ENCODE data around the gene RASSF1. TPM values are rescaled to one million over a fixed set of nuclear protein-coding genes. Genes with fewer than 3 reads are reported as not detected.

Gene RASSF1
- total RNA-seq, 1 donor from 2014 or later = 13.8 TPM

- DNase-seq (ENCODE audit: extremely low spot score, unreplicated experiment) = no peak
- TF ChIP-seq CTCF (conservative IDR thresholded peaks at IDR 0.05) = no peak
- Mint-ChIP-seq H3K4me1 (ENCODE audit: unreplicated experiment) (peaks cover 25% of the 10 kb centered on the region), H3K36me3 (no peaks in the 10 kb centered on the region), H3K27me3 (no peaks in the 10 kb centered on the region), H3K4me3 (peak overlapping the region; percentile 50), H3K9me3 (no peaks in the 10 kb centered on the region), H3K27ac (no peak overlapping the region)
These were observed 44.8 kb downstream of the RASSF1 start for GRCh38 chr3:50295553-50296431.

- no peak for DNase-seq (ENCODE audit: extremely low spot score, unreplicated experiment)
- no peak for TF ChIP-seq CTCF (conservative IDR thresholded peaks at IDR 0.05)
- no peaks in the 10 kb centered on the region for H3K27me3 Mint-ChIP-seq
- peak overlapping the region; percentile 23 for H3K27ac Mint-ChIP-seq
- H3K4me3 Mint-ChIP-seq = no peak overlapping the region
- H3K4me1 Mint-ChIP-seq (ENCODE audit: unreplicated experiment) = peaks cover 18% of the 10 kb centered on the region
- H3K36me3 Mint-ChIP-seq = no peaks in the 10 kb centered on the region
- H3K9me3 Mint-ChIP-seq = no peaks in the 10 kb centered on the region
These were observed 45.9 kb downstream of the RASSF1 start for GRCh38 chr3:50294492-50295403.

GRCh38 chr3:50294089-50294488, 46.5 kb downstream of the RASSF1 start:
- peaks cover 15% of the 10 kb centered on the region for H3K4me1 Mint-ChIP-seq (ENCODE audit: unreplicated experiment)
- no peaks in the 10 kb centered on the region for H3K36me3 Mint-ChIP-seq
- no peak for TF ChIP-seq CTCF (conservative IDR thresholded peaks at IDR 0.05)
- no peak for DNase-seq (ENCODE audit: extremely low spot score, unreplicated experiment)
- H3K9me3 Mint-ChIP-seq = no peaks in the 10 kb centered on the region
- no peak overlapping the region for H3K4me3 Mint-ChIP-seq
- no peaks in the 10 kb centered on the region for H3K27me3 Mint-ChIP-seq
- H3K27ac Mint-ChIP-seq = peak overlapping the region; percentile 46

GRCh38 chr3:50293079-50293801, 47.4 kb downstream of the RASSF1 start:
- no peak for TF ChIP-seq CTCF (conservative IDR thresholded peaks at IDR 0.05)
- DNase-seq (ENCODE audit: extremely low spot score, unreplicated experiment) = no peak
- peak overlapping the region; percentile 99 for H3K27ac Mint-ChIP-seq
- no peaks in the 10 kb centered on the region for H3K36me3 Mint-ChIP-seq
- H3K9me3 Mint-ChIP-seq = no peaks in the 10 kb centered on the region
- no peaks in the 10 kb centered on the region for H3K27me3 Mint-ChIP-seq
- H3K4me1 Mint-ChIP-seq (ENCODE audit: unreplicated experiment) = peaks cover 13% of the 10 kb centered on the region
- peak overlapping the region; percentile 91 for H3K4me3 Mint-ChIP-seq
